Effector CD4-positive, alpha-beta T cell (primary cell): Measurements from ENCODE around the gene GALNT5.
"Not testable (repeated sequence)": the region's sequence is repeated elsewhere in the genome, so short reads cannot be mapped to it uniquely, and the experiment has no call there.

Experiments used
- DNase-seq: peaks from one replicate; pipeline ENCODE4 v3.0.0-alpha.2; 2020

Gene GALNT5

DNA sequence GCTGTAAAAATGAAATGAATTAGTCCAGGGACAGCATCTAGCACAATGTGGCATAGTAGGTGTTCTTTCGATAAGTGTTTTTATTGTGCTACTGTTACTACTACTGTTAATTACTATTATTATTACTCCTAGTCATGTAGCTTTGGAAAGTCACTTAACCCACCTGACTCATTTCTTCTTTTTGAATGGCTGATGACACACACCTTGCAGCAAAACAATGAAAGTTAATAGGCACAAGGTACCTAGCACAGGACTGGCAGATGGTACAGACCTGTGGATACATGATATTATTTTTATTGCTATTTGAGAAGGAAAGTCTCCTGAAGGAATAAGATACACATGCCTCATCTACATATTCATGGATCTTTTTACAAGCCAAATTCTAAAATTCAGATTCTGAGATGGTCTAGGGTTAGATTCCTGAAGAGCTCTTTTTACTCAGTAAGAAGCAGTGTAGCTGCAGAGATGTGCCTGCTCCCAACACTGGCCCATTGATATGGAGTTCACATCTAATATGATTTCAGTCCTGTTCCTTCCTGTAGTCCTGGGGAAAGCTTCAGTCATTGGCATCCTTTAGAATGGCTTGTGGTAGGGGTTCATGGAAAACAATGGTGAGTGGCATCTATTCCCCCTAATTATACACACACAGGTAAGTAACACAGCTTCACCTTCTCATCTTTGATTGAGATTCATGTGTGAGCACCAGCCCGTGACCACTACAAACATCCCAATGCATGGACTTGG lies 76.0 kb downstream of the GALNT5 start:
- no peak for DNase-seq

DNA sequence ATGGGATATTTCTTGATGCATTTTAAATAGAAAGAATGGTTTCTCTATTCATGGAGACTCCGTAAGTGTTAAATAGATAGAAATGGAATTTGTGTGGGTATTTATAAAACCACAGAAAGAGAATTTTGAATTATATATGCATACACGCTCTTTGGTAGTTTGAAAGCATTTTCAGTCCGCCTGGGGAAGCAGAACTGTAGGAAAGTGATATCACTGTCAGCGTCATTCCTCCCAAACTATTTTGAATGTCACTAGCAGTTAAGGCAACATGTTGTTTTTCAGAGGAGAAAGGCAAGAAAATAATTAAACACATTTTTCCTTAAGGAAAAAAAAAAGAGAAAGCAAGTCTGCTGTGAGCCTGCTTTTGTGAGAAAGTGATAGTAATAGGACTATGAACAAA lies 76.8 kb downstream of the GALNT5 start:
- no peak for DNase-seq

DNA sequence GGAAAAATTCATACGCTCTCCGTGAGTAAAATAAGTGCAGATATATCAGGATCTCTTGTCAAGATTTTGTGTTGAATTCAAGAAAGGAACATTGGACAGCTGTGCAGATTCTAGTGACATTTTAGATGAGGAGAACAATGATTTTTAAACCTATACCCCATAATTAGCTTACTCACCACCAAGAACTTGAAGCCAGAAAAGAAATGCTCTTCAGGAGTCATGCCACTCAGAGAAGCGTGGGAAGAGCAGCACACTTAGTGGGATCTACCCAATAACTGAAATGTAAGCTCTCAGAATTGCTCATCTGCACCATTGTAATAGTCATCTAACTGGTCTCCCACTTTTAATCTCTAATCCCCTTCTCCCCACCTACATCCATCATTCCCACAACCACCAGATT lies 77.3 kb downstream of the GALNT5 start:
- DNase-seq, result no peak

DNA sequence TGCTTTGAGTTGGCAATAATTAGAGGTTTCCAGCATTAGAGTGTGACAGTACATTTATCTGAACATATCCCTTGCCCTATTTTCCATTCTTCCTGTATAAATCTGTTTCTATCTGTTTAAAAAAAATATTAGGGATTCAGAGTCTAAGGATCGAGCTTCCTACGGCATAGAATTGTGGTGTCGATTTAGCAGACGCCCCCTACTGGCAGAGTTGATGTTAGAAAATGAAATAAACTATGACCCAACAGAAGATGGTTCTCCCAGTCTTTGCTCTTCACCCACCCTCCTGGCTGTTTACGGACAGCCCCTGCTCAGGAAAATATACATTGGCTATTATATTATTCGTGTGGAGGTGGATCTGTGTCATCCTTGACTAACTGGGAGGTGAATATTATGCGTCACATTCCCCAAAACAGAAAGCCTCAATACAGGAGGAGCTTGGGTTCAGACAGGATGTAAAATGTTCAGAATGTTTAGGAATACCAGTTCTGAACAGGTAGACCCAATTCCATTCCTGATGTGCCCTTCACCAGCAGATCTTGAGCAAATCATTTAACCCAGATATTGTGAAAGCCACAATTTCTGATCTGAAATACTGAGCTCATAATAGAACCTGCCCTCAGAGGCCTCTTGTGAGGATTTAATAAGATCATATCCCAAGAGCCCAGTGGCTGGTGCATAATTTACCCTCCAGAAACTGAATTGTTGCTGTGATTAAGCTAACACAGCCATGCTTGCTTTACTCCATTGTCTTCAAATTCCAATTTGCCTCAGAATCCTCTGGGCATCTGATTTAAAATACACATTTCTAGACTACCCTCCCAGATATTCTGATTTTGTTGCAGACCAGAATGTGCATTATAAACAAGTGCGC lies 78.9 kb downstream of the GALNT5 start:
- peak; percentile 37 for DNase-seq

DNA sequence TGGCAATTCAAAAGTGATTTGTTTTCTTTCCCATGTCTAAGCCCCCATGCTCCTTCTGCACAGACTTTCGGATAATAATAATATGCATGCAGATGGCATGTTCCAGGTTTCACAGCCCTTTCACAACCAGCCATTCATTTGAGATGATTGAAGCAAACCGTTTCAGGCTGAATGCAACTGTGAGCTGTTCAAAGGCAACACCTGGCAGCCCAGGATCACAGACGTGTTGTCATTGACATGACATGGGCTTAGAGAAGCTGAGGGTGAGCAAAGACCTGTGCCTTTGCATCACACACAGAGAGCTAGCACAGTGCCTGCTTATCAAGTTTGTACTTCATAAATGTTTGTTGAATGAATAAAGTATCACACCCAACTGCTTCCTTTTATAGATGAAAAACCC lies 80.5 kb downstream of the GALNT5 start:
- DNase-seq, result no peak

DNA sequence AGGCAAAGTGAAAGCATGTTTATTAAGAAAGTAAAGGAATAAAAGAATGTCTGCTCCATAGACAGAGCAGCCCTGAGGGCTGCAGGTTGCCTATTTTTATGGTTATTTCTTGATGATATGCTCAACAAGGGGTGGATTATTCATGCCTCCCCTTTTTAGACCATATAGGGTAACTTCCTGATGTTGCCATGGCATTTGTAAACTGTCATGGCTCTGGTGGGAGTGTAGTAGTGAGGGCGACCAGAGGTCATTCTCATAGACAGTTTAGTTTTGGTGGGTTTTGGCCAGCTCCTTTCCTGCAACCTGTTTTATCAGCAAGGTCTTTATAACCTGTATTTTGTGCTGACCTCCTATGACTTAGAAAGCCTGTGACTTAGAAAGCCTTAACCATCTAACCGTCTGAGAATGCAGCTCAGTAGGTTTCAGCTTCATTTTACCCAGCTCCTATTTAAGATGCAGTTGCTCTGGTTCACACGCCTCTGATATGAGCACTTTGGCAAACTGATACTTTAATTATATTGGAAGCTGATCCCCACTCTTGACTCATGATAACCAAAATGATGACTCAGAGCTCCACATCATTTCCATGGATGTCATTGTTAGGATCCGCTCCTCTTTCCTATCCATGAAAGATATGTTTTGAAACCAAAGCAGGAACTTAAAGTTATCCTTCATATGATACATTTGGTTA lies 82.6 kb downstream of the GALNT5 start:
- no peak for DNase-seq

DNA sequence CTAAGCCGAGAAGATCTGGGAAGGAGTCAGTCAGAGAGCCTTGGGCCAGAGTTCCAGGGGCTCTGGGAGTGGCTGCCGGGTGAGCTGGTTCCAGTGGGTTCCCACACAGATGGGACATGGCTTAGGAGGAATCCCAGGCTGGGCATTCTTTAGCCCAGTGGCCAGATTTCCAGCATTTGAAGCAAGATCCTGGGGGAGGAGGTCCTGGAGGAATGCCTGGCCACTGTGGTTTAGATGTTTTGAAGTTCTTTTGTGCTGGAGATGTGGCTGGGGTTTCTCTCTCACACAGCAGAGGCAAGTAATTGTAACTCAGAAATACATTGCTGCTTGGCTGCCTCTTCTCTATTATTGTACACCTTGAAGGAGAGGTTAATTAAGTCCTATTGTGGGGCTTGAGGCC lies 83.9 kb downstream of the GALNT5 start:
- DNase-seq, result not testable (repeated sequence)

DNA sequence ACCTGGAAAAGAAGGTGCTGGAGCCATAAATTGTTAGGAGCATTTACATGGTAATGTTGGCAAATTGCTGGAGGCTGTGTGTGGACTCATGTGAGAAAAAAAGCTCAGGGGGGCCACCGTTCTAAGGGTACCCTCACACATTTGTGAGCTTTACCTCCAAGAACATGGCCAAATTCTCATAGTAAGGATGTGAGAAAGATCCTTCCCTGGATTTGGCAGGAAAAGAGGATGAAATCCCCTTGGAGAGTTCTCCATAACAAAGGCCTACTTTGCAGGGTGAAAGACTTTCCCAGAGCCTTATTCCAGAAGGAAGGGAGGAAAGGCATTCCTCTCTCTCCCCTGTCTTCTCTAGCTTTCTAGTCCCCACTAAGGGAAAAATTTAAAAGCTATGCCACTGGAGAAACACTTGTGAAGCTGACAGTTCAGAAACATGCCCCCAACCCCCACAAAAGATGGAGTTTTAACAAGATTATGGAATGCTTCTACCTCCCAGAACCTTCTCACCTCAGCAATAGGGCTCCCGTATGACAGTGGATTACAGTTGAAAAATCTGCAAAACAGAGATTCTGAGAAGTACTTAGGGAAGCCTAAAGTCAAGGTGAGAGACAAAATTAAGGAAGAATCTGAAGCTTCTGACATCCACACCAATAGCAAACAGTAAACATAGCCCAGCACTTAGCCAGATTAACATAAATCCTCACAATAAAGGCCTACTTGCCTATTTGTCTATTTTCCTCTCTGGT lies 88.3 kb downstream of the GALNT5 start:
- no peak for DNase-seq

DNA sequence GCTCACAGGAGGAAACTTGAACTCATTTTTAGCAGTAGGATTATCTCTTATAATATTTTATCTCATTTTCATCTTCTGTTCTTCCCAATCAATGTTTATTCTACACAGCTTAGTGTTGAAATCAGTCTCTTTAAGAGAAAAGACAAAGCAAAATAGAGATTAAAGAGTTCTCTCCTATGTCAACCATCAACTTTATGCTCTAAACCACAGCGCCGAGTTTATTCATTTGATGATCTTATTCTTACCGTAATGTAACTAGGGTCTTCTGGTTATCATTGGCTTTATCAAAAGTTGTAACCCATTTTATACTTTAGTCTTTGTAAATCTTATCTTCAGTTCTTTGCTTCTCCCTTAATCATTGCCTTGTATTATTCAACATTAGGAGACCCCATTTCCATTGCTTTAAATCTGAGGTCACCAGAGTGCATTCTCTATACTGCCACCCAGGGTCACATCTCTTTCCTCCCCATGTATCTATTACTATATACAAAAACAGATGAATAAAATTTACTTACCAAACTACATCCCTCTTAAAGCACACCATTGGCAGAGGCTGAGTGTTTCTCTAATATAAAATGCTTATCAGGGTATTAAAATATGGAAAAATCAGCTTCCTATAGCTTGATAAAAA lies 90.9 kb downstream of the GALNT5 start:
- DNase-seq, result no peak

DNA sequence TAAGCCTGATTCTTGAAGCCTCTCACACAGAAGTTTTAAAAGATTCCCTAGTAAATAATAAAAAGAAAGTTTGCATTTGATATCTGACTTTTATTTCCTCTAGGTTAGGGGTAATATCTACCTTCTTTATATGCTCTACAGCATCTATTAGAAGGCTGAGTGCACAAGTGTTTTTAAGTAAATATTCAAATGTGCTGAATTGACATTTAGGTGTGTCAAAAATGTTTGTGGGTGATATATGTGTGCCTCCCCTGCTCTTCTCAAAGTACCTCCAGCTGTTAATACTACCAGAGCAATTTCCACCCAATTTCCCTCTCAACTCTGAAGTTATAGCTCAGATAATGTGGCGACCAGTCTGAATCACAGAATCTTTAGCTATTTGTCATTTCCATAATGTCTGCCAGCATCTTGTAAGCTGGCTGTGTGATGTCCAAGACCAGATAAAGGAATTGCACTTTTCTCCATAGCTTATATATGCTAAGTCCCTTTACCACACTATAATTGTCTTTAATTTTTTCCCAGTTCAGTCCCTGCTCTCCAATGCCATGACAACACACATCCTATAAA lies 92.5 kb downstream of the GALNT5 start:
- DNase-seq, result no peak

DNA sequence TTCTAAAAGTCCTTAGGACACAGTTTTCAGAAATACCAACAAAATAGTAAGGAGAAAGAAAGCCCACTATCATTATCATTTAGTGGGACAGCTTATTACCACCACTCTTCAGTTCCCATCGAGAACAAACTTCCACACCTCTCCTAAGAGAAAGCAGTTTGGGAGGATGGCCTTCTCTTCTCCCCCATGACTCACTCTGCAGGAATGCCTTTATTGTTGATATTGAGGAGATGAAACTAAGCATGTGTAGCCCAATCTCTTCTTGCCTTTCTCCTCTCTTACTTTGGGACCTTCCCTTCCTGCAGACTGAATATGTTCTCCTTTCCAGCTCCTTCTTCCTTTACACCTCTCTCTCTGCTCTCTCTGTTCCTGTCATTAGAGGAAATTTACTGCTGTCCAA lies 98.1 kb downstream of the GALNT5 start:
- no peak for DNase-seq

DNA sequence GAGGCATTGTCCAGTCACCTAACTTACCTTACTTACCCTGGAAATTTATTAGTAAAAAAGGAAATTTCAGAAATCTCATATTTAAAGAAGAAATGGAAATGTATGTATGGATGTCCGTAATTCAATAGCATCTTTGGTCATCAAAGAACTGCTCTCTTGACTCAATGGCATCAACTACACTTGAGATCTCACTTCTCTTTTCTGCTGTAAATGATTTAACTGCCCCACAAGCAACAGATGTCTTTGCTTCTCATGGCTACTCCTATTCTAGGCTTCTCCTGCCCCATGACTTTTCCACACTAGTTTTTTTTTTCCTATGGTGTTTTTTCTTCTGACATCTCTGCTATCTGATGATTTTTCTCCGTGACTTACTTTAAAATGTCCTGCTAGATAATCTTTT lies 102.1 kb downstream of the GALNT5 start:
- no peak for DNase-seq

DNA sequence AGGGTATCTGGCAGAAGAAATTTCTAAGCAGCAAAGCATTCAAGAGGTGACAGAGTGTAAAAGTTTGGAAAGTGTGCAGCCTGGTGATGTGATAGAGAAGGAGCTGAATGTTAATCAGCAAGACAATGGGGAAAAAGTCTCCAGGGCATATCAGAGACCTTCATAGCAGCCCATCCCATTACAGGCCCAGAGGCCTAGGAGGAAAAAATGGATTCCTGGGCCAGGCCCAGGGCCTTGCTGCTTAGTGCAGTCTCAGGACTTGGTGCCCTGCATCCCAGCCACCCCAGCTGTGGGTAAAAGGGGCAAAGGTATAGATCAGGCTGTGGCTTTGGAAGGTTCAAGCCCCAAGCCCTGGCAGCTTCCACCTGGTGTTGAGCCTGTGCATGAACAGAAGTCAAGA lies 104.0 kb downstream of the GALNT5 start:
- no peak for DNase-seq

DNA sequence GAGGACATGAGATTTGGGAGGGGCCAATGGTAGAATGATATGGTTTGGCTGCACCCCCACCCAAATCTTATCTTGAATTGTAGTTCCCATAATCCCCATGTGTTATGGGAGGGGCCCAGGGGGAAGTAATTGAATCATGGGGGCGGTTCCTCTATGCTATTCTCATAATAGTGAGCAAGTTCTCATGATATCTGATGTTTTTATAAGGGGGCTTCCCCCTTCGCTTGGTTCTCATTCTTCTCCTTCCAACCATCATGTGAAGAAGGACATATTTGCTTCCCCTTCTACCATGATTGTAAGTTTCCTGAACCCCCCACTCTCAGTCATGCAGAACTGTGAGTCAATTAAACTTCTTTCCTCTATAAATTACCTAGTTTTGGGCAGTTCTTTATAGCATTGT lies 105.1 kb downstream of the GALNT5 start:
- DNase-seq, result no peak

DNA sequence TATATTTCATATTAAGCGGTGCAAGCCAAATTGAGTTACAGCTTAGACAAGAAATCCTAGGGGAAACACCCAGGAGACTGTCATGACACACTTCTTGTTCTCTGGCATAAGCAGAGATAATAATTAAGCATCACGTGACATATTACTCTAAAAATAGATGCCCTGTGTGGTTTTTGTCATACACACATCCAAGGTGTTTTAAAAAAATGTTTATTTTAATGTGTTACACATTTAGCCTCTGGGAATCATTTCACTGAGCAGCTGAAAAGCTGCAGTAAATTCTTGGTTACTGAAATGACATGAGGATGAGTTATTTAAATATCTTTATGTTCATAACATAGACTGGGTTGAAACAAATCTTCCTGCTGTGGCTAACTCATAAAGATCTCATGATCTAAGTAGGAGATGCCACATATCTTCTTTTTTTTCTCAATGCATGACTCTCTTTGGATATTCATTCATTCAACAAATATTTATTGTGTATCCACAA lies 106.2 kb downstream of the GALNT5 start:
- DNase-seq, result no peak
